Midbrain (tissue), 1 donor: ENCODE measurements around the gene NDC80.
"Not testable (repeated sequence)": the region's sequence is repeated elsewhere in the genome, so short reads cannot be mapped to it uniquely, and the experiment has no call there.

Experiments
- DNase-seq: peaks from one replicate; lab custom pipeline; 2025; lab: John Stamatoyannopoulos, UW

NDC80 gene

GRCh38 chr18:2625217-2625616 lies 53.9 kb downstream of the NDC80 start:
- no peak for DNase-seq

DNA sequence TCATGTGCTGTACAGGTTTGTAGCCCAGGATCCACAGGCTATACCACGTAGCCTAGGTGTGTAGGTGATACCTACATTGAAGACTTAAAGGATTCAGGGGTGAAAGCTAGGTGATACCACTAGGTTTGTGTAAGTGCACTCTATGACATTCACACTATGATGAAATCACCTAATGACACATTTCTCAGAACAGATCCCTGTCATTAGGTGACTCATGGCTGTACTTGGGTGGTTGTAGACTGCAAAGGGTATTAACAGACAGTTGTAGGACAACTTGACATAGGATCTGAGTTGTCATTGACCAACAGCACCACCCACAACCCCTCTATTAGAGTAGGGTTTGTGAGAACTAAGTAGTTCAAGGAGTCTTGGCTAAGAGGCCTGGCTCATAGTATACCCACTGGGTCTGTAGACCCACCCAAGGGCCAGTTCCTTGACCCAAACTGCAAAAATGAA lies 56.5 kb downstream of the NDC80 start:
- no peak for DNase-seq

- DNase-seq, result no peak
These were observed 57.6 kb downstream of the NDC80 start for GRCh38 chr18:2629003-2629402.

DNA sequence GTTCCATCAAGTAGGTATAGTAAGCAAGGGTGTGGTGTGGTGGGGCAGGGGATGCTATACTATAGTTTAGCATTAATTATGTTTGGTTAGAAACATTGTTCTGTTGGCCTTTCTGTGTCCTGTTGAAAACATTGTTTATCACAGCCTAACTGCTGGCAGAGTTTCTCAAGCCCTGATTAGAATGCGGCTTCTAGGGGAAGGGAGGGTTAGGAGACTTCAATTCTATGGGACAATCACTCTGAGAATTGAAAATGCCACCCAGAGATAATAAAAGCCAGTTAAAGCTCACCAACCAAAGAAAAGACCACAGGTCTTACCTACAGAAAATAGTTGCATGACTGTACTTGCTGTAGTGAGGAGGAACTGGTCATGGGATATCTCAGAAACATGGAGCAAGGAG lies 64.2 kb downstream of the NDC80 start:
- no peak for DNase-seq

DNA sequence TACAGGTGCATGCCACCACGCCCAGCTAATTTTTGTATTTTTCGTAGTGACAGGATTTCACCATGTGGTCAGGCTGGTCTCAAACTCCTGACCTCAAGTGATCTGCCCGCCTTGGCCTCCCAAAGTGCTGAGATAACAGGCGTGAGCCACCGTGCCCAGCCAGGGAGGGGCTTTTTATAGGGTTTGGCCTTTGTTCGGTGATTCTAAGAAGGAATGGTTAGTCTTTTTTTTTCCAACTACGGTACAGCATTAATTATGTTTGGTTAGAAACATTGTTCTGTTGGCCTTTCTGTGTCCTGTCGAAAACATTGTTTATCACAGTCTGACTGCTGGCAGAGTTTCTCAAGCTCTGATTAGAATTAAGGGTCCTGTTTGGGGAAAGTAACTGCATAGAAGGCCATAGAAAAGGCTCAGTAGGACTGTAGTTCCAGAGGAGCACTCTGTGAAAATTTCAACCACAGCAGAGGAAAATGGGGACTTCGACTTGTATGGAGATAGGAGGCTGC lies 64.8 kb downstream of the NDC80 start:
- DNase-seq, result no peak

- no peak for DNase-seq
These were observed 70.3 kb downstream of the NDC80 start for GRCh38 chr18:2641638-2642037.

GRCh38 chr18:2642771-2643170 lies 71.4 kb downstream of the NDC80 start:
- no peak for DNase-seq

DNA sequence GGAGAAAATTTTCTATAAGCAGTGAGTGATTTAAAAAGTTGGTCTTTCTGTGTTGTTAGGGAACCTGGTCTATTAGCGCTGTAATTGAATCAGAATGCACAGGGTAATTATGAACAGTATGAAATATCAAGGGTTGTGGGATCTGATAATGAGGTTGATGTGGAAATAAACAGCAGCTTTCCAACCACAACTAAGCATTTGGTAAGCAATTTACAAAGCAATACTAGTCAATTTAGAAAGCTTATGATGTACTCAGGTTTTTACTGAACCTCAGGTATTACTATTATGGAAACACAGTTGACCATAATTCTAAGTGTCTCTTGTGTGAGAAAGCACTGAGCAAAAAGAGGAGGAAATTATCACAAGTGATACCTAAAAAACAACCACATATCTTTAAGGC lies 73.2 kb downstream of the NDC80 start:
- no peak for DNase-seq

DNA sequence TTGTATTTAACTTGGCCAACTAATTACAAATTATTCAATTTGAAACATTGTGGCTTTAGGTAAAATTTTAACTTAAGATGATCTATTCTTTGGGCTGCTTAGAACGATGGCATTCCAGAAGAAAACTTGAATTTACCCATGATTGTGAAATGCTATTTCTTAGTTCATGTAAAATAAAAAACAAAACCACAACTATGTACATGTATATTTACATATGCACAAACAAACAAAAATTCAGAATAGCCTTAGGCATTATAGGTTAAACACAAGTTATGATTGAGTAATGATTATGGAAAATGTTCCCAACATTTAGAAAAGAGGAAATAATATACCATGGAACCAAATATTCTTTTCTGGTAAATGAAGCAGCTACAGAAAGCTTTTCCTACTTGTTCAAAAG lies 80.6 kb downstream of the NDC80 start:
- DNase-seq, result no peak

- DNase-seq, result no peak
These were observed 82.1 kb downstream of the NDC80 start for GRCh38 chr18:2653467-2653866.

DNA sequence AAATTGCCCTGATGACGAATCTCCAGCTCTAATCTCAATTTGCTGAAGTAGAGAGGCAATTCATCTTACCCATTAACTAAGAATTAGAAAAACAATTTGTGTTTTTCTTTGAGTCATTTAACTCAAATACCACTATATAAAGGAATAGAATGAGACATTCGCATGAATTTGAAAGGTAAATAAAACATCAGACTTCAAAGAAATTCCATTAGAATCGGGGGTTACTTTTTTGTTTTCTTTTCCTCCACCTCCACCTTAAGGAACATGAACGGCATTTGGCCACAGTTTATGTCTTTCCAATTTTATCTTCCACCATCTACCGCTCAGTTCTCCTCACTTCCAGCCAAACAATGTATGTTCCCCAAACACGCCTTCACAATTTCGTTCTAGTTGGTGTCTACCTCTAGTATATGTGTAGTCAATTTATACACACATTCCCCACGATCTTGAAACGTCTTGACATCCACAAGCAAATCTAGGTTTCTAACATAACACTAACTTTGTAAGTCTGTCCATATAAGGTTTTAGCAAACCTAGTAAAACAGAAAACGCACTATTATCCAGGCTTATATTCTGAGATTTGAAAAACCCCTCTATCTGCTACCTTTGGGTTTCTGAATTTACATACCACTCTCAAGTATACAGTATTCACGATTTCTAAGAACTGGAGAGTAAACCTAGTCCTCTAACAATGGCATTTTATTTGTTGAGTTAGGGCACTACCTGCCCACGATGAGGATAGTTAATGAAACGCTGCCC lies 83.0 kb downstream of the NDC80 start:
- no peak for DNase-seq

DNA sequence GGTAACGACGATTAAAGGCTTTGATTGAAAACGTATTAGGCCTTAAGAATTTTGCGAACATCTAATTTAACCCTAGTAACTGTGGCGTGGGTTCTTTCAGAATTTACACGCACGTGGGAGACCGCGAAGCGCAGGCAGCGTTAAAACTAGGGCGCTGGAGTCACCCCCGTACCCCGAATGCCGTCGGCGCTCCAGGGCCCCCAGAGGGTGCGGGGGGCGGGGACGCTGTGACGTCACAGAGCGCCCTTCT lies 83.5 kb downstream of the NDC80 start:
- DNase-seq, result no peak

GRCh38 chr18:2655178-2655953 lies 84.0 kb downstream of the NDC80 start, which contains the start of gene SMCHD1:
TSS of gene SMCHD1 (plus strand) at chr18:2655726. CDS start at chr18:2656076, 350 bp downstream.
- DNase-seq, result peak; percentile 93

DNA sequence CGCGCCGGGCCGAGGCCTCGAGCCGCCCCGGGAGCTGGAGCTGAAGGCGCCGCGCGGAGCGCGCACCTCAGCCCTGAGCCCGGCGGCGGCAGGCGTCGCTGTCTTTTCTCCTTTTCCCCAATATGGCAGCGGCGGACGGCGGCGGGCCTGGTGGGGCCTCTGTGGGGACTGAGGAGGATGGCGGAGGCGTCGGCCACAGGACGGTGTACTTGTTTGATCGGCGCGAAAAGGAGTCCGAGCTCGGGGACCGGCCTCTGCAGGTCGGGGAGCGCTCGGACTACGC lies 84.5 kb downstream of the NDC80 start:
- DNase-seq, result no peak

- no peak for DNase-seq
These were observed 85.1 kb downstream of the NDC80 start for GRCh38 chr18:2656237-2656980.

GRCh38 chr18:2656981-2657512 lies 85.7 kb downstream of the NDC80 start:
- DNase-seq, result no peak

DNA sequence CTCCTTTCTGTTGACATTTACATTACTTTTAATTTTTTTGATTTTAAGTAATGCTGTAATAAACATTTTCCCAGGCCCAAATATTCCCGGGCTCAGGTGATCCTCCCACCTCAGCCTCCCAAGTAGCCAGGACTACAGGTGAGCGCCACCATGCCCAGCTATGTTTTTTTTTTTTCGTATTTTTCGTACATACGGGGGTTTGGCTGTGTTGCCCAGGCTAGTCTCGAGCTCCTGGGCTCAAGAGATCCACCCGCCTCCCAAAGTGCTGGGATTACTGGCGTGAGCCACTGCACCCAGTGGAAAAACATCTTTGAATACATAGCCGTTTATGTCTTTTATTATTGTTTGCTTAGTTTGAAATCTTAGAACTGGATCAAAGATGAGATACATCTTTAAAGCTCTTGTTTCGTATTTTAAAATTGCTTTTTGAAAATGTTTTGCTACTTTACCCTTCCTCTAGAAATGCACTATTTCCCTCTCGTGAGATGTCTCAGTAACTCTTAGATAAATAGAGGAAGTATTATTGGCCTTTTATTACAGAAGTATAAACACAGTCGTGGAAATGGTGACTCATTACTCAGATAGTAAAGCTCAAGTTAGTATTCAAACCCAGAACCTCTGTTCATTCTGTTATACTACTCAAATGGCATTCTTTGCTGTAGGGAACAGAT lies 86.6 kb downstream of the NDC80 start:
- DNase-seq, result no peak

- DNase-seq, result not testable (repeated sequence)
These were observed 89.5 kb downstream of the NDC80 start for GRCh38 chr18:2660849-2661248.

DNA sequence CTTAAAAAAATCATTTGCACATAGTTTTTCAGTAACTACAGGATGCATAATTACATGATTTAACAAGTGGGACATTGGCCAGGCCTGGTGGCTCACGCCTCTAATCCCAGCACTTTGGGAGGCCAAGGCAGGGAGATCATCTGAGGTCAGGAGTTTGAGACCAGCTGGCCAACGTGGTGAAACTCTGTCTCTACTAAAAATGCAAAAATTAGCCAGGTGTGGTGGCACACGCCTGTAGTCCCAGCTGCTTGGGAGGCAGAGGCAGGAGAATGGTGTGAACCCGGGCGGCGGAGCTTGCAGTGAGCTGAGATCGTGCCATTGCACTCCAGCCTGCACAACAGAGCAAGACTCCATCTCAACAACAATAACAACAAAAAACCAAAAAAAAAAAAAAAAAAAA lies 90.9 kb downstream of the NDC80 start:
- DNase-seq, result not testable (repeated sequence)

DNA sequence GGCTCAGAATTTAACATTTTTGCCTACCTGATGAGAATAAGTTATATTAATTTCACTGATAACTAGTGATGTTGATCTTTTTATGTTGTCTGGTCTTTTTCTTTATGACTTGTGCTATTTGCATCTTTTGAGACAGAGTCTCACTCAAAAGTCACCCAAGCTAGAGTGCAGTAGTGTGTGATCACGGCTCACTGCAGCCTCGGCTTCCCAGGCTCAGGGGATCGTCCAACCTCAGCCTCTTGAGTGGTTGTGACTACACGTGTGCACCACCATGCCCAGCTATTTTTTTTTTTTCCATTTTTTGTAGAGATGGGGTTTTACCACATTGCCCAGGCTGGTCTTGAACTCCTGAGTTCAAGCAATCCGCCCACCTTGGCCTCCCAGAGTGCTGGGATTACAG lies 91.6 kb downstream of the NDC80 start:
- DNase-seq, result no peak
